Tibial nerve (tissue), 4 donors: ENCODE results near the gene SEPTIN1.

Experiments used
- EP300 ChIP-seq, 2 donors: sonication (generic); formaldehyde crosslinking; IDR thresholded peaks; one replicate each; pipeline ENCODE4 v1.6.1; 2017; ENCODE audit warnings: antibody characterized with exemption in 2 of 2, mild to moderate bottlenecking in 1 of 2
- POLR2A ChIP-seq, 2 donors: fragments of 450-650 bp; IDR thresholded peaks; one replicate each; pipeline ENCODE4 v1.6.1; 2017; ENCODE audit warnings: antibody characterized with exemption in 2 of 2, mild to moderate bottlenecking in 2 of 2, moderate library complexity in 2 of 2
- TF ChIP-seq, protein P1 (sequence below), 5 experiments: fragments of 200-600 bp in 3 of 5; fragments of 450-650 bp in 2 of 5; sonication (generic) in 3 of 5; IDR thresholded peaks; one replicate each; pipeline ENCODE4 v1.5.1; 2016 to 2019; ENCODE audit warnings: antibody characterized with exemption in 5 of 5, mild to moderate bottlenecking in 3 of 5, moderate library complexity in 2 of 5

GRCh38 chr16:30352488-30353401, 29.6 kb downstream of the SEPTIN1 start:
- TF ChIP-seq, protein P1, sequence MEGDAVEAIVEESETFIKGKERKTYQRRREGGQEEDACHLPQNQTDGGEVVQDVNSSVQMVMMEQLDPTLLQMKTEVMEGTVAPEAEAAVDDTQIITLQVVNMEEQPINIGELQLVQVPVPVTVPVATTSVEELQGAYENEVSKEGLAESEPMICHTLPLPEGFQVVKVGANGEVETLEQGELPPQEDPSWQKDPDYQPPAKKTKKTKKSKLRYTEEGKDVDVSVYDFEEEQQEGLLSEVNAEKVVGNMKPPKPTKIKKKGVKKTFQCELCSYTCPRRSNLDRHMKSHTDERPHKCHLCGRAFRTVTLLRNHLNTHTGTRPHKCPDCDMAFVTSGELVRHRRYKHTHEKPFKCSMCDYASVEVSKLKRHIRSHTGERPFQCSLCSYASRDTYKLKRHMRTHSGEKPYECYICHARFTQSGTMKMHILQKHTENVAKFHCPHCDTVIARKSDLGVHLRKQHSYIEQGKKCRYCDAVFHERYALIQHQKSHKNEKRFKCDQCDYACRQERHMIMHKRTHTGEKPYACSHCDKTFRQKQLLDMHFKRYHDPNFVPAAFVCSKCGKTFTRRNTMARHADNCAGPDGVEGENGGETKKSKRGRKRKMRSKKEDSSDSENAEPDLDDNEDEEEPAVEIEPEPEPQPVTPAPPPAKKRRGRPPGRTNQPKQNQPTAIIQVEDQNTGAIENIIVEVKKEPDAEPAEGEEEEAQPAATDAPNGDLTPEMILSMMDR (IDR thresholded peaks at IDR 0.05) = peak in 1 of 5 experiments; percentile 19
- no peak for TF ChIP-seq POLR2A (IDR thresholded peaks at IDR 0.05)
- TF ChIP-seq EP300 (IDR thresholded peaks at IDR 0.05) = no peak
